HepG2 (cell line): Measurements from ENCODE around the gene FKBP5.

Experiments
- ARNT ChIP-seq: fragments of 450-650 bp; IDR thresholded peaks from 2 replicates; pipeline ENCODE4 v1.6.1; 2017
- ASH2L ChIP-seq: fragments of 300-600, 200-600 bp; sonication (generic); IDR thresholded peaks from 2 replicates; pipeline ENCODE4 v1.7.0; 2017; ENCODE audit warnings: low read depth, mild to moderate bottlenecking, moderate library complexity, mixed read lengths, low read length; ENCODE audit not compliant: insufficient read length
- CTCF ChIP-seq: sonication (generic); formaldehyde crosslinking; IDR thresholded peaks from 2 replicates; pipeline ENCODE4 v1.5.0; 2020; ENCODE audit warnings: mild to moderate bottlenecking, missing genetic modification reagents, moderate library complexity
- ETV6 ChIP-seq: sonication (generic); formaldehyde crosslinking; conservative IDR thresholded peaks from 2 replicates; pipeline ENCODE4 v1.4.0; 2020; ENCODE audit warnings: missing genetic modification reagents
- HNRNPH1 ChIP-seq: fragments of 200-400 bp; formaldehyde crosslinking; optimal IDR thresholded peaks from 2 replicates; pipeline ENCODE3; 2017; ENCODE audit warnings: mild to moderate bottlenecking, low read depth, low read length
- HOXD1 ChIP-seq: sonication (generic); formaldehyde crosslinking; IDR thresholded peaks from 2 replicates; pipeline ENCODE4 v1.5.0; 2020; ENCODE audit warnings: missing genetic modification reagents
- MED8 ChIP-seq: sonication (generic); formaldehyde crosslinking; IDR thresholded peaks from 2 replicates; pipeline ENCODE4 v1.8.1; 2023; ENCODE audit warnings: mild to moderate bottlenecking, missing genetic modification reagents; ENCODE audit not compliant: insufficient replicate concordance
- NR3C1 ChIP-seq: sonication (generic); formaldehyde crosslinking; IDR thresholded peaks from 2 replicates; pipeline ENCODE4 v1.4.0; 2020; ENCODE audit warnings: missing genetic modification reagents
- PCBP2 ChIP-seq: fragments of 200-400 bp; formaldehyde crosslinking; optimal IDR thresholded peaks from 2 replicates; pipeline ENCODE3; 2018; ENCODE audit warnings: low read length, low read depth; ENCODE audit not compliant: poor library complexity, severe bottlenecking
- ZNF180 ChIP-seq: sonication (generic); formaldehyde crosslinking; IDR thresholded peaks from 2 replicates; pipeline ENCODE4 v1.4.0; 2020; ENCODE audit warnings: low read depth, missing genetic modification reagents, borderline replicate concordance
- TF ChIP-seq, protein P1 (sequence below): sonication (generic); formaldehyde crosslinking; IDR thresholded peaks from 2 replicates; pipeline ENCODE4 v1.5.1; 2020; ENCODE audit warnings: missing genetic modification reagents, mild to moderate bottlenecking, borderline replicate concordance

DNA sequence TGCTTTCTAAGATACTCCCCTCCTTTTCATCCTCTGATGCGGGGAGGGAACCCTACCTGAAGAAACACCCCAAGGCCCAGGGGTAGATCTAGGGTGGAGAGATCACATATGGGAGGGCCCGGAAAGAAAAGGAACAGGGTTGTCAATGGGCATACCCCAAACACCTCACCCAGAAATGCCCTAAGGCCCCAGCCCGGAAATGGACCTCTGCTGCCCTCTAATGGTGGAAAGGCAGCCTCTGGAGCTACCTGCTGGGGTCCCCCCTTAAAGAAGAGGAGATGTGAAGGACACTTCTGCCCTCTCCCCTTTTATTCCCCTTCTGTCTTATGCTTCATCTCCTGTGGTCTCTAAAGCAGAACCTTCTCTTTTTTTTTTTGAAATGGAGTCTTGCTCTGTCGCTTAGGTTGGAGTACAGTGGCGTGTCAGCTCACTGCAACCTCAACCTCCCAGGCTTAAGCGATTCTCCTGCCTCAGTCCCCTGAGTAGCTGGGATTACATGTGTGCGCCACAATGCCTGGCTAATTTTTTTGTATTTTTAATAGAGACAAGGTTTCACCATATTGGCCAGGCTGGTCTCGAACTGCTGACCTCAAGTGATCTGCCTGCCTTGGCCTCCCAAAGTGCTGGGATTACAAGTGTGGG lies 47.7 kb upstream of the FKBP5 start:
- TF ChIP-seq PCBP2 = no peak
- TF ChIP-seq, protein P1, sequence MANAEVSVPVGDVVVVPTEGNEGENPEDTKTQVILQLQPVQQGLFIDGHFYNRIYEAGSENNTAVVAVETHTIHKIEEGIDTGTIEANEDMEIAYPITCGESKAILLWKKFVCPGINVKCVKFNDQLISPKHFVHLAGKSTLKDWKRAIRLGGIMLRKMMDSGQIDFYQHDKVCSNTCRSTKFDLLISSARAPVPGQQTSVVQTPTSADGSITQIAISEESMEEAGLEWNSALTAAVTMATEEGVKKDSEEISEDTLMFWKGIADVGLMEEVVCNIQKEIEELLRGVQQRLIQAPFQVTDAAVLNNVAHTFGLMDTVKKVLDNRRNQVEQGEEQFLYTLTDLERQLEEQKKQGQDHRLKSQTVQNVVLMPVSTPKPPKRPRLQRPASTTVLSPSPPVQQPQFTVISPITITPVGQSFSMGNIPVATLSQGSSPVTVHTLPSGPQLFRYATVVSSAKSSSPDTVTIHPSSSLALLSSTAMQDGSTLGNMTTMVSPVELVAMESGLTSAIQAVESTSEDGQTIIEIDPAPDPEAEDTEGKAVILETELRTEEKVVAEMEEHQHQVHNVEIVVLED (CRISPR knock-in tag) = no peak
- no peak for TF ChIP-seq HNRNPH1
- no peak for TF ChIP-seq ZNF180
- TF ChIP-seq HOXD1 (CRISPR knock-in tag) = no peak
- peak; percentile 95 for TF ChIP-seq CTCF
- no peak for TF ChIP-seq ARNT
- no peak for TF ChIP-seq ETV6
- TF ChIP-seq NR3C1 (CRISPR knock-in tag) = no peak
- TF ChIP-seq MED8 (CRISPR knock-in tag) = no peak
- TF ChIP-seq ASH2L = no peak
